Measurements from ENCODE around the gene ERICH4.

ERICH4 gene

GRCh38 chr19:41492843-41493242 lies 49.9 kb downstream of the ERICH4 start:
- H3K4me3 ChIP-seq (ENCODE audit: low read depth, low read length): no peak overlapping the region
- no peak for TF ChIP-seq CTCF (IDR thresholded peaks at IDR 0.05; ENCODE audit: low read depth, low read length)
- H3K9me3 ChIP-seq: no peaks in the 10 kb centered on the region
- H3K27me3 ChIP-seq: peaks cover 11% of the 10 kb centered on the region
- H3K4me1 ChIP-seq: no peaks in the 10 kb centered on the region
- DNase-seq: no peak
- no peaks in the 10 kb centered on the region for H3K36me3 ChIP-seq

All from BE2C (cell line).